ENCODE data around the gene METTL26. TPM values are rescaled to one million over a fixed set of nuclear protein-coding genes. Genes with fewer than 3 reads are reported as not detected.

The METTL26 gene
- total and polyA plus RNA-seq, 10 of the 15 experiments (the other 5 are each of a cell fraction or from before 2014, with no cell fraction given), result 5.4 to 163 (median 79.3) TPM

- TF ChIP-seq E2F8 (IDR thresholded peaks at IDR 0.05; ENCODE audit: low read depth, partially characterized antibody), result no peak
- TF ChIP-seq RELA (IDR thresholded peaks at IDR 0.05; ENCODE audit: borderline replicate concordance, partially characterized antibody), result no peak
- no peak for TF ChIP-seq CHD2 (IDR thresholded peaks at IDR 0.05; ENCODE audit: borderline replicate concordance, low read depth, low read length)
- TF ChIP-seq ZBED1 (IDR thresholded peaks at IDR 0.05; ENCODE audit: borderline replicate concordance), result no peak
- no peak for TF ChIP-seq KLF5 (IDR thresholded peaks at IDR 0.05; ENCODE audit: partially characterized antibody)
Observed at GRCh38 chr16:625977-626765, 9.9 kb downstream of the METTL26 start (continued).

GRCh38 chr16:625117-625976 lies 10.8 kb downstream of the METTL26 start:
- Histone ChIP-seq H3K4me2 (ENCODE audit: control insufficient read depth, insufficient read depth) (no peak overlapping the region), H2AFZ (ENCODE audit: control insufficient read depth, low read depth, low read length) (no peak overlapping the region), H3K9ac (ENCODE audit: control insufficient read depth, insufficient read depth, low read length) (no peak overlapping the region), H3K36me3 (ENCODE audit: control insufficient read depth in 2 of 2, insufficient read depth in 2 of 2, low read length in 1 of 2) (no peaks in the 10 kb centered on the region; a peak in 1 of 4 replicates), H3K9me3 (replicated peaks; ENCODE audit: control insufficient read depth, insufficient read depth, low read length) (no peaks in the 10 kb centered on the region), H3K79me2 (ENCODE audit: control insufficient read depth, insufficient read depth, low read length) (no peaks in the 10 kb centered on the region), H3K27ac (ENCODE audit: control insufficient read depth, insufficient read depth) (no peak overlapping the region), H3K4me3 (no peak overlapping the region), H4K20me1 (ENCODE audit: control insufficient read depth, insufficient read depth) (no peaks in the 10 kb centered on the region; the same call in 1 of the 2 replicates), H3K27me3 (replicated peaks in 1 of 2; ENCODE audit: control insufficient read depth in 2 of 2, insufficient read depth in 2 of 2, low read length in 1 of 2) (no peaks in the 10 kb centered on the region), H3K4me1 (ENCODE audit: control insufficient read depth, insufficient read depth, low read length) (no peaks in the 10 kb centered on the region)
- SMC1A ChIA-PET (ENCODE audit: uncharacterized antibody, unreplicated experiment), result no interaction called here
- FAIRE-seq (no peak), DNase-seq (ENCODE audit: low read depth, low spot score) (no peak), ATAC-seq (no peak)
- TF ChIP-seq CHD4 (IDR thresholded peaks at IDR 0.05), result no peak
- no peak for TF ChIP-seq ZNF687 (IDR thresholded peaks at IDR 0.05)
- TF ChIP-seq PKNOX1 (IDR thresholded peaks at IDR 0.05), result no peak
- no peak for TF ChIP-seq ATF3 (IDR thresholded peaks at IDR 0.05; ENCODE audit: borderline replicate concordance, extremely low read depth, low read depth, low read length)
- TF ChIP-seq RBBP5 (conservative IDR thresholded peaks at IDR 0.05), result no peak
- no TSS peak for BruUV-seq (replicated peaks)
- intact Hi-C loops (cut with micrococcal nuclease; ENCODE audit: unreplicated experiment) (no loop called here), in situ Hi-C loops (cut with MboI) (no loop called here)
- 82% methylated on average over 30 of the region's 37 CpGs for WGBS (ENCODE audit: insufficient coverage, insufficient replicate concordance, low lambda C conversion rate, missing lambda C conversion rate)
- POLR2A ChIA-PET, result no interaction called here
- CTCF ChIA-PET, result interaction anchor here (0.9 kb wide), 1 partner anchor 11 kb away, joined by 4 read pairs; the partner anchor contains the start of gene METTL26
- RAD21 ChIA-PET (ENCODE audit: unreplicated experiment), result no interaction called here

Measured in GM12878 (cell line).